Retina (tissue), 1 donor: ENCODE results near the gene IRS2.

ENCODE experiments used
- DNase-seq: peaks from one replicate; pipeline ENCODE4 v3.0.0-alpha.2; 2016

IRS2 gene

GRCh38 chr13:109779074-109779473 lies 7.3 kb downstream of the IRS2 start:
- no peak for DNase-seq

DNA sequence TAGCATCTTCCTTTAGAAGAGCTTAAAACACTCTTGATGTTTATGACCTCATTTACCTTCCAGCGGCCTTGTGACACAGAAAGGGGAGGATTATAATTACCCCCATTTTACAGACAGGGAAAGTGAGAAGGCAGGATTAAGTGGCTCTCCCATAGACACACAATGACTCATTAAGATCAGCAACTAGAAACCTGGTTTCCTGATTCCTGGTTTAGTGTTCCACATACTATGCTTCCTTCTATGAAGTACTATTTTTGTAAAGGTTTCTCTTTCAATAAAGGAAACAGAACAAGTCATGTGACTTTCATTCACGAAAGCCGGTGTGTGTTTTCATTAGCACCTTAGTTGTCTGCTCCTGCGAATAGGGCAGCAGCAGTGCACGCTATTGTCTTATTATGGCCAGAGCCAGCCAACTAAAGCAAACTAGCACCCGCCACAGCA lies 8.3 kb downstream of the IRS2 start:
- no peak for DNase-seq

DNA sequence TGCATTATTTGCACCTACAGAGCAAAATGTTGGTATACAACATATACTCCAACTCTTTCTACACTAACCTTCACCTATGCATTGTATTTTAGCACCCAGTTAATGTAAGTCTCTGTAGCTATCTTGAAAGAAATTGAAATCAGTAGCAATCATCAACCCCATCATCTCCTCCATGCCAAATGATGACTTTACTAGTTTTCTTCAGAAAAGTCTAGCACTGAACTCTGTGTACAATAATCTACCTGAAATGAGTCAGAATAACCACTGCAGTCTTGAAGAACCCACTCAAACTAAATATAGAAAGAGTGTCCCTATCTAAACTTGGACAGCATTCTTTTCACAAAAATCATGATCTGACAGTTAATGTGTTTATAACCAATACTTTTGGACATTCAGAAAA lies 9.8 kb downstream of the IRS2 start:
- DNase-seq, result no peak

DNA sequence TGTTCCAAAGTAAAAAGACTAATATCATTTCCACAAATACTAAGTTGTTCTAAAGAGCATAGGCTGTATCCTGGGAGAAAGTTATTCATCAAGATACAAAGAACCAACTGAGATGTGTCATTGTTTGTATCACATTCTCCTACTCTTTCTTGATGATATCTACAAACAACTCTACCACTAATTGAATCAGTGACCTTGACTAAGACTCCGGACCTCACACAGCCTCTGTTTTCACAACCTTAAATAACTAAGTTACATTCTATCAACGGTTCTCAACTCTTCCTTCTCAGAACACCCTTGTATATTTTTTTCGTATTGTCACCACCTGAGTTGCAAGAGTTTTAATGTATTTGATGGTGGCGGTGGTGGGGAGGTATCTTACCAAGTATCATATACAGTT lies 12.6 kb downstream of the IRS2 start:
- no peak for DNase-seq

GRCh38 chr13:109773276-109773675 lies 13.1 kb downstream of the IRS2 start:
- no peak for DNase-seq

GRCh38 chr13:109771926-109772325 lies 14.5 kb downstream of the IRS2 start:
- no peak for DNase-seq

DNA sequence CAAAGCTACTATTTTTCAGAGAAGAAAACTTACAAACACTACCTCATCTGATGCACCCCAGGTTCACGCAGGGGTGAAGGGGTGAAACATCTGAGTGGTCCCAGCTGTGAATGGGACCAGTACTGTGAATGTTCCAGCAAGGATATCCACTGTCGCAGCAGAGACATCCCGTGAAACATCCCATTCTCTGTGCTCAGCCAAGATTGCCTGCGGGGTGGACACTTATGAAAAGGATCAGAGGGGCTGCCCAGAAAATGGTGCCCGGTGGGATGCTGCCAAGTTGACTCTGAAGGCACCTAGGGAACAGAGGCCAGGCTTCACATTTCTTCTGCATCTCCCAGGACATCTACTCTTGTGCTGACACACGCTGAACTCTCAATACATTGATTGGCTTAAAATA lies 15.9 kb downstream of the IRS2 start:
- no peak for DNase-seq

- no peak for DNase-seq
Observed at GRCh38 chr13:109769921-109770320, 16.5 kb downstream of the IRS2 start.

- no peak for DNase-seq
Observed at GRCh38 chr13:109769275-109769674, 17.1 kb downstream of the IRS2 start.

- DNase-seq, result no peak
Observed at GRCh38 chr13:109768616-109769015, 17.8 kb downstream of the IRS2 start.

DNA sequence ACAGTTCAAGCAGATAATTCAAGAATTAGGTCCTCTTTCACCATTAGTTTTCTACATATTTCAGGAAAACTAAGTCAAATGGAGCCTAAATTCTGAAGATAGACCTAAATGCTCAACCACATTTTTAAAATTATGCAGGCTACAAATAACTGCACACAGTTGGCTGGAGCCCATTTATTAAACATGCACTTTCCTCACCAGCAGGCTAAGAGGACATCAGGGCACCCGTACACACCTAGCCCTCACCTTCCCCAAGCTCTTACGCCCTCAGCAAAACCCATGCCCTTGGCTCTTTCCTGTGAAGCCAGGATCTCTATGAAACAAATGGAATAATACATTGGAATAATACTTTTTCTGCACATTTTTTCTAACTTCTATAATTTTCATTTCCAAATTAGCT lies 18.2 kb downstream of the IRS2 start:
- DNase-seq, result no peak

DNA sequence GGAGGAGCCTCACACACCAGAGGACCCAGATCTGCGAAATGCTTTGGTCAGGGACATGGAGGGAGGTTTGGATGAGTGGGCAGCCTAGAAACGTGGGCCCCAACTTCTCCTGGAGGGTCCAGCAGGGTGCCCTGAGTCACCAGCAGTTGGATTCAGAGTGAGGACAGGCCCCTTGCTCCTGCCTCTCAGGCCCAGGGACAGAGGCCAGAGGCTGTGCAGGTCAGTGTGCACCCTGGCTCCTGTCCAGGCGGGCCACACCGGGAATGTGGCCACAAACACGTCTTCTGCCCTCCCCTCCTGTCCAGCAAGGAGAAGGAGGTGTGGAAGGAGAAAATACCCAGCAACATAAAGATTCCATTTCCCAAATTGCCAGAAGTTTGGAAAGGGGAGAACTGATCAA lies 19.4 kb downstream of the IRS2 start:
- DNase-seq, result no peak

GRCh38 chr13:109764470-109765291 lies 21.7 kb downstream of the IRS2 start:
- DNase-seq, result no peak

DNA sequence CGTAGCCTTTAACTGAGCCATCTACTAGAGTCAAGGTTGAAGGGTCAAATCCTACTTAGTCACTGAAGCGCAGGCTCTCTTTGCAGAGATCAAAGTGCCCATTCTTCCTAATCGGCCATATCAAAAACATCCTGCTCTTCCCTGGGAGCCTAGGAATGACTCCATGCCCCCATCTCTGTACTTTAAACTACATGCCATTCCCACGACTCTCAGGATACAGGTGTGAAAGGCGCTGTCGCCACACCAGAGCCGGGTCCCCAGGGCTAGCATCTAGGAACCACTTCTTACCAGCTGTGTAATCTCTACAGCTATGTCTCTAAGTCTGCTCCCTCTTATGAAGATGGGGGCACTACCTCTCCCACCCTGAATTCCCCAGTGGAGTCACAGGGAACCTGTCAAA lies 22.3 kb downstream of the IRS2 start:
- DNase-seq, result no peak

- DNase-seq, result no peak
Observed at GRCh38 chr13:109762791-109763190, 23.6 kb downstream of the IRS2 start.

GRCh38 chr13:109761695-109762094 lies 24.7 kb downstream of the IRS2 start:
- DNase-seq, result no peak

GRCh38 chr13:109760951-109761350 lies 25.4 kb downstream of the IRS2 start:
- DNase-seq, result no peak

GRCh38 chr13:109760402-109760801 lies 26.0 kb downstream of the IRS2 start:
- no peak for DNase-seq

DNA sequence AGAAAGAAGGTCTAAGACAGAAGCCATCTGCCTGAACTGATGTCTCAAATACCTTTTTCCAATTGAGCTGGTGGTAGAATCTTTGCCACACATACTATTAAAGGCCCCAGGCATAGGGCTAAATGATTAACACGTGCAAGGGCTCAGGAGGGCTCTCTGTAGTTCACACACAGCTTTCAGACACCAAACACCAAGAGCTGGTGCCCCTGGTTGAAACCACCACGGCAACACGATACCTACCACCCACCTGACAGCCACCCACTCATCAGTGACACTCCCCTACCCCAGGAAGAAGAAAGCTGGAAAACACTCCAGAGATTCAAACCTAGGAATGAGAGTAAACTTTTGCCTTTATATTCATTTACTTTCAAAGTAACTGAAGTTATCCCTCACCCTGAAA lies 26.8 kb downstream of the IRS2 start:
- no peak for DNase-seq

- no peak for DNase-seq
Observed at GRCh38 chr13:109758937-109759480, 27.4 kb downstream of the IRS2 start.

DNA sequence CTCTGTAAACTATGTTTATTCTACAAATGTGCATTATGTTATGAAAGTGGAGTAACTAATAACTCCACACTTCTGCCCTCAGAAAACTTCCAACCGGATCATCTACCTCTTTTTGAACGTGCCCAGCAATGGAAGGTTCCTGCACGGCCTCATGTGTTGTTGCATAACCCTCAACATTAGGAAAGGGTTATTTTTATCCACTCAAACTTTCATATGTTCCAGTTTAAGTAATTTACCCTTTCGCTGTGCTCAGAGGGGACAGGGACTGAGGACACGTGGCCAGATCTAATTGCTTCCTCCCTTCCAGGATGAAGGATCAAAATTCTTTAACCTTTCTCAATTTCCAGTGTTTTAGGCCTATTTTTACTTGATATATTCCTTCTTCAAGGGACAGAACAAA lies 29.6 kb downstream of the IRS2 start:
- no peak for DNase-seq

- no peak for DNase-seq
Observed at GRCh38 chr13:109755997-109756396, 30.4 kb downstream of the IRS2 start.

DNA sequence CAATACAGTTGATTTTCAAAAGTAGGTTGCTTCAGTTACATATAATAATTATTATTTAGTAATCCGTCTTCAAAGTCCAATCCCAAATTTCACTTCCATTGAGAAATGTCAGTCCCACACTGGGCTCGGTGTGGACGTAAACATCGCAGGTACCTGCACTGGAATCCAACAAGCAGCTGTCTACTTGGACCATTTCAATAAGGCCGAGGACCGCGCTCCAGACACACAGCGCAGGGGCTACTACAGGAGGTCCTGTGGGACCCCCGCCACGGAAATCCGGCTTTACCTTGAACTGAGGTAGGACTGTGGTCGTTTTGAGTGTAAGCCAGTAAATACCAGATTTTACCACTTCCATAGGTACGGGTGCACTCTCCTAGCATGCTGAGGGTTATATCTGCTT lies 30.8 kb downstream of the IRS2 start:
- no peak for DNase-seq

DNA sequence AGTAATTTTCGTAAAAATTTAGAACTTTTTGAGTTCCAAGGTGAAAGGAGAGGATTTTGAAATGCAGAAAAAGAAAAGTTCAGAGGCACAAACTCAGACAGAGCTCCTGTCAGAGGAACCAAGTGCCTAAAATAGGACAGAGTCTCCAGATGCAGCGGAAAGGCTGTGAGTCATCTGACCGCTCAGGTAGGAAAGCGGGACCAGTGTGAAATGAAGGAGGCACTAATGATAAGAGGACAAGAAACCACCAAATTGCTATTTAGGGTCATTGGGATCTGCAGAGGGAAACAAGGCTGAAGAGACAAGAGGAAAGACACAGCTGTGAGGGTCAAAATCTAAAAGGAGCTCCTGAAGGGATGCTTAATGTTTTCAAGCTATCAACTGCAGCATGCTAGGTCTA lies 34.9 kb downstream of the IRS2 start:
- no peak for DNase-seq

GRCh38 chr13:109750221-109750775 lies 36.1 kb downstream of the IRS2 start:
- no peak for DNase-seq
